Measurements from ENCODE around the gene GAMT.

The GAMT gene

DNA sequence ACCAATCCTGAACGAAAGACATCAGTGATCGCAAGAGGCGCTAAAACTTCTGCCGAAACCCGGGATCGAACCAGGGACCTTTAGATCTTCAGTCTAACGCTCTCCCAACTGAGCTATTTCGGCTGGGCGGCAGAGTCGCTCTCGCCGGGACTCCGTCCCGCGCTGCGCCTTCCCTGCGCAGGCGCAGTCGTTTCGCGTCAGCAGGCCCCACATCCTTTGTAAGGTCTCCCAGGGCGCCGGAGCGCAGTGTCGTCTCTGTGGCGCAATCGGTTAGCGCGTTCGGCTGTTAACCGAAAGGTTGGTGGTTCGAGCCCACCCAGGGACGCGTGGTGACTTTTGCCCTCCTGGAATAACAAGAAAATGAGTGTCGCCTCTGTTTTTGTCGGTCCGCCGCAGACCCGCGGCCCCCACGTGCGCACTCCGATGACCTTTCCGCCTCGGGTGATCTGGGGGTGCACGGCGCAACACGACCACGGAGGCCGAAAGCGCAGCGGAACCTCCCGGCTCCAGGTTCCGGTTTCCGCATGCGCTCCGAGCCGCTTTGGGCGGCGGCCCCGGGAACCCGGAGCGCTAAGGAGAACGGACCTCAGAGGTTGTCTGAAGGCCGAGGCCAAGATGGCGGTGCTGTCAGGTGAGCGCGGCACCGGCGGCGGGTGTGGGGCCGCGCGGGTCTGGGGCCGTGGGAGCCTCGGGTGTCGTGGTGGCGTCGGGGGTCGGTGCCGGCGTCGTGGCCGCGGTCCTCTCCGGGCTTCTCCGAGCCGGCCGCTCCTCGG, 17.8 kb downstream of the GAMT start, which contains the start of gene NDUFS7:
TSS of gene NDUFS7 (plus strand) at position 596 of the 773 bp plus-strand sequence. CDS start at position 616, 20 bp downstream.
- peak; percentile 65 to 87 for DNase-seq

DNA sequence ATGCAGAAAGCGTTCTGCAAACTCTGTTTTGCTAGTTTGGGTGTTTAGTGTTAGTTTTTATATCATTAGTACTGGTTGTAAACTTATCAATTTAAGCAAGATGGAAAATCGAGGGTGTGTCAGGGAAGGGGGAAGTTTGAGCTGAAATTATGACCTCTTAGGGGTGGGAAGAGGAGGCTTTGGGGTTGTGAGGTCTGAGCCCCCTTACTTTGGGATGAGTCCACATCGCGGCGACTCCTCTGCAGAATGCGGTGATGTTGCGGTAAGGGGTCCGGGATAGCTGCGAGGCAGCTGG, 18.4 kb downstream of the GAMT start:
- no peak for DNase-seq

DNA sequence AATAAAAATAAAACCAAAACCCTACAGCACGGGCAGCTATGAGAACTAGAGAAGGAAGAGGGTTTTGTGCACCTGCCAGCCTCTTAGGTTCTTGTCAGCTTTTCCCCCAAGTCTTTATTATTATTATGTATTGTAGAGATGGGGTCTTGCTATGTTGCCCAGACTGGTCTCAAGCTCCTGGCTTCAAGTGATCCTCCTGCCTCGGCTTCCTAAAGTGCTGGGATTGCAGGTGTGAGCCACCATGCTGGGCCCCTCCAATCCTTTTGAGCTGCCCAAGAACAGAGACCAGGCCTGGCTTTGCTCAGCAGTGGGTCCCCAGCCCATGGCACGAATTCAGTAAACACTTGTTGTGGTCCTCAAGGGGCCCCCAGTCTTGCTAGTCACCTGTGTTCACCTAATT, 19.1 kb downstream of the GAMT start:
- no peak for DNase-seq

DNA sequence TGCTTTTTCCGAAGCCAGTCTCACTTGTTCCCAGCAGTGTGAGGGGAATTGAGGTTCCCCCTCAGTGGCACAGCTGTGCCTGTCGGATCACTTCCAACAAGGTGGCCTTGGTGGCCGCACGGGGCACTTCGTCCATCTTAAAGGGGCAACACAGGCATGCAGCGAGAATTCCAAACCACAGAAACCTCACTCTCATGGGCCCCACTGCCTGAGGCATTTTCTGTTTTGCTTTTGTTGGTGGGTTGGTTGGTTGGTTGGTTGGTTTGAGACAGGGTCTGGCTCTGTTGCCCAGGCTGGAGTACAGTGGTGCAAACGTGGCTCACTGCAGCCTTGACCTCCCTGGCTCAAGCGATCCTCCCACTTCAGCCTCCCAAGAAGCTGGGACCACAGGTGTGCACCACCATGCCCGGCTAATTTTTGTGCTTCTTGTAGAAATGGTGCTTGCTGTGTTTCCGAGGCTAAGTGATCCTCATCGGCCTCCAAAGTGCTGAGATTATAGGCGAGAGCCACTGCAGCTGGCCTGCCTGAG, 21.3 kb downstream of the GAMT start:
- DNase-seq, result no peak

DNA sequence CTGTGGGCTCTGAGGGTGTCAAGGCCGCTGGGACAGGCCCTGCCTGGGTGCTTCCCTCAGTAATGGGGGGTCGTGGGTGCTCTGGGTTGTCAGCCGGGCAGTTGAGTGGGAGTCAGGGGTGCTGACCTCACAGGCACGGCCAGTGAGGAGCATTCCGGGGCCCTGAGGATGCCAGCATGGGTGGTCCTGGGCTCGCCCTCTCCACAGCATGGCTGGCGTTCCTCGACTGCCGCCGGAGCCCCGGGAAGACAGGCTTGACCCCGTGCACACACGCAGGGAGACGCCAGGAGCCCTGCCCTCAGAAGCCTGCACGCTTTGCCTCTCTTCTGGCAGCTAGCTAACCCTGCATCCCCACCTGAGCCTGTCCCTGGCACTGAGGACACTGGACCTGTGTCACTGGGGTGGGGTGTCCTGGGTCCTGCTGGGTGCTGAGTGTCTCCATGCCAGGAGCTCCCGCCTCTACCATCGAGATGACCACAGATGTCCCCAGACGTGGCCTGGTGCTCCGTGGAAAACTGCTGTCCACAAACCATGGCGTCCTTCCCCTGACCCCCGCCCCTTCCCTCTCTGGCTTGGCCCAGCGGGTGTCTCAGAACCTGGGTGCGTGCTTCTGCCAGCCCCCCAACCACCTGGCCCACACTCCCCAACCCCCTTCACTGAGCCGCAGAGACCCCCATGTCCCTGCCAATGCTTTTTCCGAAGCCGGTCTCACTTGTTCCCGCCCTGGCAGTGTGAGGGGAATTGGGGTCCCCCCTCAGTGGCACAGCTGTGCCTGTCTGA, 22.0 kb downstream of the GAMT start:
- no peak for DNase-seq

DNA sequence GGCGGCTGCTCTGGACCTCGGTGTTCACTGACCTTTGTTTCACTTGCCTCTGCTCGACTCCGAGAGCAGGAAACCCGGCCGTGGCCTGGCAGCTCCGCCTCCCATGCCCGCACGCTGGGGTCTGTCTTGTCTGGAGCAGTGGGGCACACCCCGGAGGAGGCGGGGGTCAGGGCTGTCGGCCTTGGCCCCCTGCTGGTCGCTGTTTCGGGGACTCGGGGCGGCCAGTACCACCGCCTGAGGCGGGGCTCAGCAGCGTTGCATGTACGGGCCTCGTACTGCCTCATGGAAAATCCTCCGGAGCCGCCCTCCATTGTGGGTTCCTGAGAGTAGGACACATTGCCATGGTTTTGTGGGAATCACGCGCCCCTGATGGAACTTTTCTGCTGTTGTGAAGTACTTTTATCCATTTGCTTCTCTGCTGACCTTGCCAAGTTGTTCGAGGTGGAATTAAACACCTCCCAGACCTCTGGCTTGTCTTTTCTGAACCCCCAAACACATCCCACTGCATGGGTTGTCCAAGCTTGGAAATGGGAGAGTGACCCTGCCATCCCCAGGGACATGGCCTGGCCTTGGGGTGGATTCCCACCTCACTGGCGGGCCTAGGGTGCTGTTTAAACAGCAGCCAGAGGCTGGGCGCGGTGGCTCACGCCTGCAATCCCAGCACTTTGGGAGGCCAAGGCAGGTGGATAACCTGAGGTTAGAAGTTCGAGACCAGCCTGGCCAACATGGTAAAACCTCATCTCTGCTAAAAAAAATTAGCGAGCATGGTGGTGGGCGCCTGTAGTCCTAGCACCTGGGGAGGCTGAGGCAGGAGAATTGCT, 23.2 kb downstream of the GAMT start:
- DNase-seq, result no peak

DNA sequence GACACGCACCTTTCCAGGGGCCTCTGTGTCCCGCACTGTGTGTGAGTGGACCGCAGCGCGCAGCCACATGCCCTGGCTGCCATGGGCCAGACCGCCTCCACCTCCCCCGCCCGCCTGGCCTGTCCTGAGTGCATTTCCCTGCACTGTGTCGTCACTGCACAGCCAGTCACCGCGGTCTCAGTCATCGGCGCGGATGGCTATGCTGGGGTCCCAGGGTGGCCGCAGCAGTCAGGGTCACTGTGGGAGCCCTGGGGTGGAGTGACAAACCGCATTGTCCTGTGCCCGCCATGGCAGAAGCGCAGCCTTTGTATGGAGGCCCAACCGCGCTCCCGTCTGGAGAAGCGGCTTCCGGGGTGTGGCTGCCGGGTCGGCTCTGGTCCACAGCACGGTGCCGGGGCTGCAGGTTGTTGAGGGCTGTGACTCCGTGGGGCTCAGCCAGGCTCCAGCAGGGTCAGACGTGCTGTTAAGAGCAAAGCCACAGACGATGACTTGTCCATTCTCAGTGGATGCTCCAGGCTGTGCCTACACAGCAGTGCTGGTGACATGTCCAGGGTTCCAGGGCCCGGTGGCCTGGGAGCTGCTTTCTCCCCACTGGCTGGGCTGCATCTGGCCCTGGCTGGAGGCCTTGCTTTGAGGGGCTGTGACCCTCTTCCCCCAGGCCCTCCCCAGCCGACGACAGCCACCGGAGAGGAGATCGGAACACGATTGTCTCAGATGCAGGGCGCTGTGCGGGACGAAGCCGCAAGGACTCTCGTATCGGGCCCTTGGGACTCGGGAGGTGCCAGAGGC, 24.0 kb downstream of the GAMT start:
- no peak for DNase-seq

DNA sequence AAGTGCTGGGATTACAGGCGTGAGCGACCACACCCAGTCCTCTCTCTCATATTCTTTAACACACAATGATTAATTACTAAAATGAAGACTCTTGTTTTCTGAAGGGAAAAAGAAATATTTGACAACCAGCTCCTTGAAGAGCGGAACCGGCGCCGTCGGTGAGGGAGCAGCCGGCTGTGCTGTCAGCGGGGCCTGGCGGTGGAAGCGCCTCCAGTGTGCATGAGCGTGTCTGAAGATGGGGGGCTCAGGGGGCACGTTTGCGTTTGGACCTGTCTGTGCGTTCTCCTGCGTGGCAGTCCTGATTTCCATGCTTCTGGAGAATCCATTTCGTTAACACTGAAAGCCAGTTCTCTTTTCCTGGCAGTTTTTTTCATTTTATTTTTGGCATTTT, 24.9 kb downstream of the GAMT start:
- DNase-seq, result no peak

DNA sequence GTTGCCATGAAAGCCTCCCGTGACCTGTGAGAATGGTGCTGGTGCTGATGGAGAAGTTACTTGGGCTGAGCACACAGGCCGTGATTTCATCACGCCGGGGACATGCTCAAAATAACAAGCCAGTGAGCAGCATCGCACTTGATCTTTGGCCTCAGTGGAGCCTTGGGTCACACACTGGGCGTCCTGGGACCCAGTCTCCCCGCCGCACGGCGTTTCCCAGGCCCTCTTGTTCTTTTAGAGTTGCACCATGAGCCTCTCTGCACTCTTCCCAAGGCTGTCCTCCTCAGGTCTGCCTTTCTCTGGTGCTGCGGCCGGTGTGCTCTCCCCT, 27.1 kb downstream of the GAMT start:
- no peak for DNase-seq

DNA sequence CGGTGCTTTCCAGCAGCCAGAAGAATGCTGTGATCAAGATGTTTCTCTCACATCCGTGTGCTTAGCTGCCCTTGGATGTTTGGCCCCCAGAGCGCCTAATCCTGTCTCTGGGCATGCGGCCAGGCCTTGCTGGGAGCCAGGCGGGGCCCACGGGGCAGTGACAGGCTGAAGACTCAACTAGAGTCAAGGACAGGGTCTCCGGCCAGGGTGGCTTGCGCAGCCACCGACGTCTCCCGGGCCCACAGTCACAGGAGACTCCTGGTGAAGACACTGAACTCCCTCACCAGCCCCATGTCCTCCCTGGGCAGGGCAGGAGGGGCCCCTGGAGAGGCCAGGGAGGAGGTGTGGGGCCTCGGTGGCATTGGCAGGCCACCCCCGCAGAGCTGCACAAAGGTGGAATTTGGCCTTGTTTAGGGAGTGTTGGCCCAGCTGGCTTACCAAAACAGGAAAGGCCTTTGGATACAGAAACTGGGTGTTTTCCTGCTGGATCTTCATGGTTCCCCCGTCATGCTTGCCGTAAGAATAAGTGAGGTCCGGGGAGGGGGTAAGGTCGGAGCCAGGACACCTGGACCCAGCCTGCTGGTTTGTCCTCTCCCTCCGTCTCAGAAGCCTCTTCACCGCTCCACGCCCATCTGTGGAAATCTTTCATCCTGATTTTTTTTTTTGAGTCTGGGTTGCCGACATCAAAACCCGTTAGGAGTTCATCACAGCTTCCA, 27.6 kb downstream of the GAMT start:
- DNase-seq, result no peak

DNA sequence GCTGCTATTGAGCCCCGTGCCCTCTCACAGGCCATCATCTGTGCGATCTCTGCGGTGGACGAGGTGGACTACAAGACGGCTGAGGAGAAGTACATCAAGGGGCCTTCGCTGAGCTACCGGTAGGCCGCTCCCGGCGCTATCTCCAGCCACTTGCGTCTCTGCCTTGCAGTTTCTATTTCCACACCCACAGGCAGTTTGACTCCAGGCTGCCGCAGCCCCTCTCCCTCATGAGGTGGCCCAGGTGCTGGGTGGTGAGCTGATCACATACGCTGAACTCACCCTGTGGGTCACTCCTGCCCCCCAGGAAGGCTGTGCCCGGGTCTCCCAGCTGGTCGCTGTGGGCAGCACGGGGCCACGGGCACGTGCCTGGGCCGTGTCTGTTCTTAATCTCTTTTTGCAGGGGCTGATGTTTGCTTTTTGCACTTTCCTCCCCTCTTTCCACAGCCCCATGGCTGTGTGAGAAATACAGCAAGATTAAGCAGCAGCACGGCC, 28.3 kb downstream of the GAMT start:
- no peak for DNase-seq

DNA sequence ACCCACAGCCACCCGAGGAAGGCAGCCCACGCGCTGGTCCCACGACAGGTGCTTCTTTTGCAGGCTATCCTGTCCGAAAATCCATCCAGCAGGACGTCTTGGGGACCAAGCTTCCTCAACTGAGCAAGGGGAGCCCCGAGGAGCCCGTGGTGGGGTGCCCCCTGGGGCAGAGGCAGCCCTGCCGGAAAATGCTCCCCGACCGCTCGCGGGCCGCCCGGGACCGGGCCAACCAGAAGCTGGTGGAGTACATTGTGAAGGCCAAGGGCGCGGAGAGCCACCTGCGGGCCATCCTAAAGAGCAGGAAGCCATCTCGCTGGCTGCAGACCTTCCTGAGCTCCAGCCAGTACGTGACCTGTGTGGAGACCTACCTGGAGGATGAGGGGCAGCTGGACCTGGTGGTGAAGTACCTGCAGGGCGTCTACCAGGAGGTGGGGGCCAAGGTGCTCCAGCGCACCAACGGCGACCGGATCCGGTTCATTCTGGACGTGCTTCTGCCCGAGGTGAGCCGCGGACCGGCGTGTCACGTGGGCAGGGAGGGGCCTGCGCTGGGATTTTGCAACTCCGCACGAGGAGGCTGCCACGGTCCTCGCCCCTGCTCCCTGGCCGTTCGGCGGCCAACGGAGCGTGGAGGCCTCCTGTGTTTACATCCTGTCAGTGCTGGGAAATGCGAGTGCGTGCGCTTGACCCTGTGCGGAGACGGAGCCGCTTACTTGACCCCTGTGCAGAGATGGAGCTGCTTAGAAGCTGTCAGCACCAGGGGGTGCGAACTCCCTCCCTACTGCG, 30.6 kb downstream of the GAMT start:
- no peak for DNase-seq

DNA sequence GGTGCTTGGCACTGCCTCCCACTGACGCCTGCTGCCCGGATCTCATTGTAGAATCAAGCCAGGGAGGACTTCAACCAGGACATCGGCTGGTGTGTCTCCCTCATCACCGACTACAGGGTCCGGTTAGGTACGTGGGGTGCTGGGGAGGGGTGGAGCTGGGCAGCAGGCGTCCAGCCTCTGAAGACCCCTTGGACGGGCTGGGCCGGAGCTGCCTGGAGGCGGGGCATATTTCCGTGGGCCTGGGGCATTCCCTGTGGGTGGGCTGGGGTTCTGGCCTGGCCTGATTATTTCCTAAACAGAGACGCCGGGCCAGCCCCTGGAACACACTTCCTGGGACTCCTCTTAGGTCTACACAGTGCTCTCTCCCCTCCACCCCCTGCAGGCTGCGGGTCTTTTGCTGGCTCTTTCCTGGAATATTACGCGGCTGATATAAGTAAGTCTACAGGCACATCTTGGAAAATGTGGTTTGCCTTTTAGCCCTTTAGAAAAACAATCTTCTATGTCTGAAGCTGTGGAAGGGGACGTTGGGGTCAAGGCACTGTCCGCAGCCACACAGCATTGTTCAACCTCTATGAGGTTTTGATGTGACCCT, 32.0 kb downstream of the GAMT start:
- DNase-seq, result no peak

DNA sequence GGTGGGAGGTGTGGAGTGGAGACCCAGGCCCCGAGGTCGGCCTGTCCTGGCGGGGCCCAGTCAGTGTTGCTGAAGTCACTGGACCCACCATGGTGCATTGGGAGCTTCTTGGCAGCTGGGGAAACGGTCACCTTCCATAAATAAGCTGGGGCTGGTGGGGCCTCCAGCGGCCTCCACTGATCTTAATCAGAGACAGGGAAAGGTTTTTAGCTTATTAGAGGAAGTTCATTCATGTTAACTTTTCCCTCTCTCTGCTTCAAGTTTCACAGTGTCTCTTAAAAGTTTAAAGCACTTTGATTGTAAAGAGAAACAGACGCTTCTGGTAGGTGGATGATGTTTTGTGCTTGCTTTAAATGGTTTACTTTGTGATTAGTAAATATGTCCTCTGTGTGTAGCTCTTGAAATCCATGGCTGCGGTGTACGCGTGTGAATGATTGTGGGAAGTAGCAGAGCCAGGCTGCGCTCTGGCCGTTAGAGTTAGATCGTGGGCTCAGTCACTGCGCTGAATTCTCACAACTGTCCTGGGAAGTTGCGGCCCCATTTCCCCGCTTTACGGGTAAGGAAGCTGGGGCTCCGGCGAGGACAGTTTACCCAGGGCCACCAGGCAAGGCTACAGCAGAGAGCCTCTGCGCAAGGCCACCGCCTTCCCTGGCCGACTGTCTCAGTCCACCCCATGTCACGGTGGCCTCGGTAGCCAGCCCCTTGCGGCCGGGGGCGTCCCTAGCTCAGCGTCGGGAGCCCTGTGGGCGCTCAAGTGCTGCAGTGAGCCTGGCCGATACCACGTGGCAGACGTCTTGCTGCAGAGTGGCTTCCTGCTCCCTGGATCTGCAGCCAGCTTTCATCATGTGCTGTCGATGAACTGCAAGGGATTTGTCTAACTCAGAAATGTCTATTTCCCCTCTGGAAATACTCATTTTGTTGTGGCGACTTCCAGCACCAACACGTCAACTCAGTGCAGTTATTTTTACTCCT, 34.2 kb downstream of the GAMT start:
- no peak for DNase-seq

DNA sequence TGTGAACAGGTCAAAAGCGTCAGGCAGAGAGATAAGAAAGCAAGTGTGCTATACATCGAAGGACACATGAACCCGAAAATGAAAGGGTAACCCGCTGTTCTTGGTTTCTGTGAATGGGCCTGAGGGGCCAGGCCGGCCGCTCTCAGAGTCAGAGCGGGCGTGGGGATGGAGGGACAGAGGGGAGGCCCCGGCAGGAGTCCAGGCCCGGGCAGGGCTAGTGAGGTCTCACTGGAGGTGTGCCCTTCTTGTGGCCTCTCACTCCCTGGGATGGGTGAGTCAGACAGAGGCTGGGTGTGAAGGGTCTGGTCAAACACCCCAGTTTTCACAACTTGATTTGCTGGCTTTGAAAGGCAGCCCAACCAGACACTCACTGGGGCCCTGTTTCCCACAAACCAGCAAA, 35.0 kb downstream of the GAMT start:
- no peak for DNase-seq

DNA sequence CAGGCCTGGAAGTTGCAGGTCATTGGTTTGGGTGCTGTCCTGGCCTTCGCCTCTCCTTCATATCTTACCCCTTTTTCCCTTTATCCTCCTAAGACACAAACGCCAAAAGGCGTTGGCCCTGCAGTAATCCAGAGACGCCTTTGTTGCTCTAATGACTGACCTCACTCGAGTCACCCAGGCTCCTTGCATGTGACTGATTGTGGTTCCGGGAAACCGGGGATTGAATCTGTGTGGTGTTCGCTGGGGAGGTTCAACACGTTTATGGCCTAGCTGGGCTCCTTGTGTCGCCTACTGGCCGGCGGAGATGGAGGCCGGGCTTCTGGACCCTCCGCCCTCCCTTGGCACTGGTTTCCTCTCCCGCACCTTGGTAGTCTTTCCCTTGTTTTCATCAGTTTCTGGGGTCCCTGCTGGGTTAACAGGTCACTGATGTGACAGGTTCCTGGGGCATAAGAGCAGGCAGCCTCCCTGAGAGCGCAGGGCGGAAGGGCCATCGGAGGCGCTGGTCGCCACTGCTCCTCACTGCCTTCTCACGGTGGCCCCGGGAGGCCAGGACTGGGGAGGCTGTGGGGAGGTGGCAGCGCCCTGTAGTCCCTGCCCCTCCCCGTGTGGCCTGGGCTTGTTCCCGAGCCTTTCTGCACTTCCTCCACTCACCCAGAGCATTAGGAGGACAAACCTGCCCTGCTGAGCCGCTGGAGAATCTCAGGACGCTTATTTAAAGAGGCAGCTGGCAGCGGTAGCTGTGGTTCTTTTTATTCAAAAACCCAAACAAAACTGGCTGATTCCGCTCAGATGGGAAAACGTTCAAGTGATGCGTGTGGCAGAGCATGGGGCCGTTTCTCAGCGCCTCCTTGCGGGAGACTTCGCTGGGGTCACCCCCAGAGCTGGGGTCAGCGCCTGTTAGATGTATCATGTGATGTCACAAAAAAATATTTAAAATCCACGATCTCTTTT, 35.7 kb downstream of the GAMT start:
- DNase-seq, result no peak

DNA sequence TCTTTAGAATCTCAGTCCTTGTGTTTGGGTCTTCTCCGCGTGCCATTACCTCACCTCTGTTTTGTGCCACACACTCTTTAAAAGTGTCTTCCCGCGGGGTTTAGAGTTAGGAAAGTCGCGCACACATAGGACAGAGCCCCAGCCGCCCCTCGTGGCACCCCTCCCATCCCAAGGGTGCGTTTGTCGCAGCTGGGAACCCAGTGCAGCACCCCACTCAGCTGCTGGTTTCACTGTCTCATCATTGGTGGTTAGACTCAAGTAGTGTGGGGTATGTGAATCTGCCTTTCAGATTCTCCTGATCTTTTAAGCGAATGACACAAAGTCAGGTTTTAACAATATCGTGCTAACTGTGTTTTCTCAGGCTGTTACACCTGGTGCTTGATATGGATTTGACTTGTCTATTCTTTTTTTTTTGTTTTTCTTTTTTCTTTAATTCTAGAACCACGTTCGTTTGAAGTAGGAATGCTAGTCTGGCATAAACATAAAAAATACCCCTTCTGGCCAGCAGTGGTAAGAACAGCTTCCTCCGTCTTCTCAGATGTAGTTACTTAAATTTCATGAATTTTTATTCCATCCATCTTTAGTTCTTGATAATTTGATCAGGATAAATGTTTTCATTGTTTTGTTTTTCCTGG, 37.2 kb downstream of the GAMT start:
- no peak for DNase-seq

DNA sequence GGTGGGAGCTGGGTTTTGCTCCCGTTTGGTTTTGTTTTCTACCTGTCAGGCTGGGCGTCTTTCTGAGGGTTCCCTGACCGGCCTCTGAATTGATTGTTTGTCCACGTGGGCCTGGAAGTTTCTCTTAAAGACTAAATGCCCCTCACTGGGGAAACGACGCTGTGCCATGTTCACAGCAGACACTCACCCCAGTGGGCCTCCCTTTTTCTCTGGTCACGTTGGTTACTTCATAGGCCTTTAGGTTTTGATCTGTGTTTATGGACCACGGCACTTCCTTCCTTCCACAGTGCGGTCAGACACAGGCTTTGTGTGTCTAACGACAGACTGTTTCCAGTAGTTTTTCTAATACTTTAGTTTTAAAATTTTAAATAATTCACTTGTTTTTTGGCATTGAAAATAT, 37.7 kb downstream of the GAMT start:
- no peak for DNase-seq

Data from NCI-H1930 (cell line).